DMS79 treated with DMSO at 0.1 percent for 48 hours (cell line): ENCODE results near the gene LTO1.
A peak's percentile ranks its signal among the peaks of the same experiment; 100 is the strongest.
"Not testable (repeated sequence)": the region's sequence is repeated elsewhere in the genome, so short reads cannot be mapped to it uniquely, and the experiment has no call there.

Experiments
- DNase-seq: peaks from one replicate; lab custom pipeline; 2025; lab: John Stamatoyannopoulos, UW

Gene LTO1

DNA sequence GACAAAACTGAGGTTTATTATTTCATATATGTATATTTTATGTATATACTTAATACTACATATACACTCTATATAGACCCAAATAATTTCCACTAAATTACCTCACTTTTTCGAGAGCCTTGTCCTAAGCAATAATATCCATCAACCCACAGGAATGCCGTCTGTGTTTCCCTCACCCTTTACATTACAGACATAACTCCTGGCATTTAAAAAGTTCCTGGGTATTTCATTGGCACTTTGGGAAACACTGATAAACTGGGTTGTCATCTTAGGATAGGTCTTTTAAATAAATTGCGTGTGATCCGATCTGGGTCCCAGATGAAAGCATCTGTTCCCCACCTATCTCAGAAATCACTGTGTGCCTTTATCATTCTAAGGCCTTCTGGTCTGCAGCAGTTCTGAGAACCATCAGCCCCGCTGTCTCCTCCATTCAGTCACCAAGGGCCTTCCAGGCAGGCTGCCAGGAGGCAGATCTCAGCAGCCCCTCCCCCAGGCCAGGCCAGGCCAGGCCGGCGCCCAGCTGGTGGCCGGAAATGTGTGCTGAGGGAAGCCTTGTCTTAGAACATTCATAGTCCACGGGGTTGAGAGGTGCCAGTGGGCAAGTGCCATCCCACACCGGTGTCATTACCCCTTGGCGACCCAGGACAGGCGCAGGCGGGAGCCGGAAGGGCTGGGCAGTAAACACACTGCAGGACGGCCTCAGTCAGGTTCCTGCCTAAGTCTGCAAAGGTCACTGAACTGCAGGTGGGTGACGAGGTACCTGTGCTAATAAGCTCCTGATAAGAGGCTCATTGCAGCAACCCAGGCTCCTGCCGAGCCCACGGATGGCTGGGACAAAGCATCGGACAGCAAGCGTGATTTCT, 25.4 kb upstream of the LTO1 start:
- peak; percentile 64 for DNase-seq

- DNase-seq: no peak
Measured at GRCh38 chr11:69699213-69699612, 24.1 kb upstream of the LTO1 start.

- no peak for DNase-seq
Measured at GRCh38 chr11:69698362-69698761, 23.2 kb upstream of the LTO1 start.

GRCh38 chr11:69697861-69698260, 22.7 kb upstream of the LTO1 start:
- DNase-seq: no peak

DNA sequence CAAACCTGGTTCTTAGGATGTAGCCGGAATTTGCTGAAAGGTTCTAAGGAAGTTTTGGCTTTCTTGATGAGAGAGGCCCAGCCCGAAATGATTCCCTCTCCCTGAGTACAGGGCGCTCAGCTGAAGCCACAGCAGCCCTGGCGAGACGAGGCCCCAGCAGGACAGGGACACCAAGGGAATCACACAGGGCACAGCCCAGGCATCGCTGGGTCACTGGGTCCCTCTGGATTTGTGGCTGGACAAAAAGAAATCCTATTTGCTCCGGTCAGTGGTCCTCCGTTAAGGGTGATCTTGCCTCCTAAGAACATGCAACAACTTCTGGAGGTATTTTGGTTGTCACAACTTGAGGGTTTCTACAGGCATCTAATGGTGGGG, 22.3 kb upstream of the LTO1 start:
- DNase-seq: no peak

DNA sequence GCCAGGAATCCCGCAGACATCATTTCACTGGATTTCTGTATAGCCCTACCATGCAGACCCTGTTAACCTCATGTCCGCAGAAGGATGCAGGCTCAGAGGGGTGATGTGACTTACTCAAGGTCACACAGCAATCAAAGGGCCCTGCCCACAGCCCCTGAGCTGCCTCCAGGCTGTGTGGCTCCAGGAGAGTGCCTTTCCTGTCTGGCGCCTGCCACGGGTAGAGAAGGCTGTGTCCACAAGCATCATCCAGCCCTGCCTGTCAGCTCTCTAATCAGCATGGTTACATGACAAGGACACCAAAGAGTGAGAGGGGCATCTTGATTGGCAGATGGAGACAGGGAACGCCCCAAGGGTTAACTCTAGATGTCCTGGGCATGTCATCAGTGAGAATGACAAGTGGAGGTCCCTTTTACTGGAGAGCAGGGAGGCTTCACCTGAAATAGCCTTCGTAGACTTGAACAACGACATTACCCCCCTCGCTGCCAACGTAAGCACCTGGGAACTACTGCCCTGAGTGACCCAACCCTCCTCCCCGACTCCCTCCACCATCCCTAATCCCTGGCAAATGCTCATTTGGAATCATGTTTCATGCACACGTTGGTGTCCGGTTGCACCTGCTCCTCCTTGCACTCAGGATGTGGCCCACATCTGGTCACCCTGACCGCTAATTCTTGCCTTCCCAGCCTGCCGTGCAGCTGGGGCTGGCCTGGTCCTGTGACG, 21.8 kb upstream of the LTO1 start:
- peak; percentile 24 for DNase-seq

DNA sequence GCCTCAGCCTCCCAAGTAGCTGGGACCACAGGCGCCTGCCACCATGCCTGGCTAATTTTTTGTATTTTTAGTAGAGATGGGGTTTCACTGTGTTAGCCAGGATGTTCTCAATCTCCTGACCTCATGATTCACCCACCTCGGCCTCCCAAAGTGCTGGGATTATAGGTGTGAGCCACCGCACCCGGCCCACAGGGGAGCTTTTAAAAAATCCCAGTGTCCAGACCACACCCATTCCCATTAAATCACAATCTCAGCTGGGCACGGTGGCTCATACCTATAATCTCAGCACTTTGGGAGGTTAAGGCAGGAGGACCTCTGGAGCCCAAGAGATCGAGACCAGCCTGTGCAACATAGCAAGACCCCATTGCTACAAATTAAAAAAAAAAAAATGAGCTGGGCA, 20.8 kb upstream of the LTO1 start:
- not testable (repeated sequence) for DNase-seq

- DNase-seq: no peak
Measured at GRCh38 chr11:69695581-69695980, 20.4 kb upstream of the LTO1 start.

GRCh38 chr11:69694781-69695180, 19.6 kb upstream of the LTO1 start:
- DNase-seq: peak; percentile 32

- no peak for DNase-seq
Measured at GRCh38 chr11:69692422-69692821, 17.3 kb upstream of the LTO1 start.

DNA sequence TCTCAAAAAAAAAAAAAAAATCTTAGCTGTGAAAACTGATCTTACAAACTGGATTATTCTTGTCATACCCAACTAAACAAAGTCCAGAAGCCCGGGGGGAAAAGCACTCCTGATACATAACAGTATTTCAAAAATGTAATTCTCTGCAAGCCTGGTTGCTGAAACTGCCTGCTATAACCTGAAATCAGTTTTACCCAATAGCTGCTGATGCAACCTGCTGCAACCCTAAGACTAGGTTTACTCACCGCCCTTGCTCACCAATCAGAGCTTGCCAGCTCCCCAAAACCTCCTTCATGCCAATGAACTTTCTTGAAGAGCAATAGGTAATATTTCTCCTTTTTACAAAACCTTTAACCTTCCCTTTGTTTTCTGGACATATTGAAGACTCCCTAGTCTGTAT, 16.3 kb upstream of the LTO1 start:
- DNase-seq: no peak

GRCh38 chr11:69689484-69690319, 14.5 kb upstream of the LTO1 start:
- no peak for DNase-seq

- DNase-seq: not testable (repeated sequence)
Measured at GRCh38 chr11:69687969-69688771, 13.0 kb upstream of the LTO1 start.

DNA sequence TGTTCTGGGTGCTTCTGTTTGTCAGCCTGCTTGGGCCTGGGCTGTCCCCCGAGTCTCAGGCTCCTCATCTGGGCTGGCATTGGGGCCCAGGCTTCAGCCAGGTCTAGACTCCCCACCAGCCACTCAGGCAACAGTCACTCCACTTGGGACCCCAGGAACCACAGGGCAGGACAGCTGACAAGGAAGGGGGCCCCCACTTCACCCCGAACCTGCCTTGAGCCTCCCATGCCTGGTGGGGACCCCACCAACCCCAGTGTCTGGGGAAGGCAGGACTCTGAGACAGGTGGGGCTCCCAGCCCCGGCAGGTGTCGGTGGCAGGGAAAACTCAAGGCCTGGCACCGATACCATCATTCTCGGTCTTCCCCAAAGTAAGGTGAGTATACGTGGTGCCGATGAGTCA, 11.7 kb upstream of the LTO1 start:
- no peak for DNase-seq

GRCh38 chr11:69686452-69686851, 11.3 kb upstream of the LTO1 start:
- no peak for DNase-seq

- no peak for DNase-seq
Measured at GRCh38 chr11:69685348-69685747, 10.2 kb upstream of the LTO1 start.

- no peak for DNase-seq
Measured at GRCh38 chr11:69684651-69685050, 9.5 kb upstream of the LTO1 start.

GRCh38 chr11:69683764-69684333, 8.7 kb upstream of the LTO1 start:
- DNase-seq: no peak

DNA sequence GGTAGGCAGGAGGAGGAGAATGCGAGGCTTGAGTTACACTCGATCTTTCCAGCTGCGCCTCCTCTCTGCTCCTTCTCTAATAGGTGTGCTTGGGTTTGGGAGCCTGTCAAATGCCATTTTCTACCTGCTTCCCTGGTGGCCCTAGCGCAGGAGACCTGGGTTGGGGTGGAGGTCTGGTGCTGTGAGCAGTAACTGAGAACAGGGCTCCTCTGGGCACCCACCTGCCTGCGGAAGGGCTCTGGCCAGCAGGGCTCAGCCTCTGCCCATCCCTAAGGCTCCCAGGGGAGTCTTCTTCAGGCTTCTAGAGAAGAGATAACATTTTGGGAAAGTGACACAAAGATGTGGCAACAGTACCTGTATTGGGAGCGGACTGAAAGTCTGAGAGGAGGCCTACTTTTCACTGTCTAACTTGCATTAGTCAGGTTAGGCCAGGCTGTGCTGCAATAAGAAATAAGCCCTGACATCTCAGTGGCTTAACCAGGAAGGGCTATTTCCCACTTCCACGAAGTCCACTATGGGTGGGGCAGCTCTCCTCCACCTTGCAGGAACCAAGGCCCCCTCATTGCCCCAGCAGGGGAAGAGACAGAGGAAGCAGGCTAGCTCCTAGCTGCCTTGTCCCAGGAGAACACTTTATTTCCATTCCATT, 7.7 kb upstream of the LTO1 start:
- no peak for DNase-seq

DNA sequence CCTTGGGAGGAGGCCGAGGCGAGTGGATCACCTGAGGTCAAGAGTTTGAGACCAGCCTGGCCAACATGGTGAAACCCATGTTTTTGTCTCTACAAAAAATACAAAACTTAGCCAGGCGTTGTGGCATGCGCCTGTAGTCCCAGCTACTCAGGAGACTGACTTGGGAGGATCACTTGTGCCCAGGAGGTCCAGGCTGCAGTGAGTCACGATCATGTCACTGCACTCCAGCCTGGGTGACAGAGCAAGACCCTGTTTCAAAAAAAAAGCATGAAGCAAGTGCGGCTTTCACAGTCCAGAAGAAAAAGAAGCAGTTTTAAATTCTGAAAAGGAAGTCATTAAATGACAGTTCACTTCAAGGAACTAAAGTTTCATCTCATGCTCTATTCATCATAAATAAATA, 7.1 kb upstream of the LTO1 start:
- no peak for DNase-seq

DNA sequence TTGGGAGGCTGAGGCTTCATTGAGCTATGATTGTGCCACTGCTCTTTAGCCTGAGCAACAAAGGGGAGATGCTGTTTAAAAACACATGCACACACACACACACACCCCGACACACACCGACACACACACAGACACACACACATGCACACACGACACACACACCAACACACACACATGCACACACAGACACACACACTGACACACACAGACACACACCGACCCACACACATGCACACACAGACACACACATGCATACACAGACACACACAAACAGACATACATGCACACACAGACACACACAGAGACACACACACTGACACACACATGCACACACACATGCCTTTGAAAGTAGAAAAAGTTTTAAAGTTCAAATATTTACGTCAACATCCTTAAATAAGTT, 5.5 kb upstream of the LTO1 start:
- DNase-seq: no peak
